Endothelial cell of umbilical vein (primary cell): ENCODE results near the gene DDX4. TPM values are rescaled to one million over a fixed set of nuclear protein-coding genes. Genes with fewer than 3 reads are reported as not detected.

Experiments used
- BruUV-seq: library from RNA; stranded (reverse); fragments of 400-500 nt; replicated peaks from 2 replicates; lab custom pipeline; 2021; lab: Mats Ljungman, UMichigan
- CTCF ChIA-PET: fragments of 300-600, 350-600 bp; sonication (Branson Sonifier 250); formaldehyde crosslinking; loops from one replicate; lab custom pipeline; 2021; ENCODE audit warnings: antibody characterized with exemption, inconsistent platforms; lab: Charles Lee
- POLR2A ChIA-PET: fragments of 300-600, 350-600 bp; sonication (Branson Sonifier 250); formaldehyde crosslinking; loops from one replicate; lab custom pipeline; 2021; ENCODE audit warnings: antibody characterized with exemption, inconsistent platforms; lab: Charles Lee
- DNase-seq: peaks from one replicate; pipeline ENCODE4 v3.0.0-alpha.2; 2011; ENCODE audit warnings: low read depth, low spot score
- FAIRE-seq: peaks from 2 replicates; lab custom pipeline; 2011; peaks lifted over from hg19 to GRCh38; lab: Jason Lieb, UNC
- H2AFZ ChIP-seq: 2 replicates; pipeline ENCODE4 v1.6.0; 2012; ENCODE audit warnings: low read depth, low read length, control low read depth, inconsistent platforms
- H3K27ac ChIP-seq: 2 replicates; pipeline ENCODE4 v1.5.1; 2011; ENCODE audit warnings: low read depth, mild to moderate bottlenecking, control low read depth, low read length, moderate library complexity; ENCODE audit not compliant: insufficient read depth
- H3K27me3 ChIP-seq, 2 experiments: 2 replicates each; pipeline versions ENCODE4 v1.6.0 to v1.6.1; 2011; ENCODE audit warnings: low read length in 2 of 2, mixed read lengths in 1 of 2; ENCODE audit not compliant: control insufficient read depth in 2 of 2, insufficient read depth in 2 of 2
- H3K36me3 ChIP-seq, 2 experiments: 2 replicates in 1 of 2; 3 replicates in 1 of 2; pipeline ENCODE4 v1.5.1; 2011; ENCODE audit warnings: low read length in 2 of 2, mild to moderate bottlenecking in 1 of 2, moderate library complexity in 1 of 2; ENCODE audit not compliant: control insufficient read depth in 2 of 2, insufficient read depth in 2 of 2; ENCODE audit errors: extremely low read depth in 1 of 2
- H3K4me1 ChIP-seq: 3 replicates; pipeline ENCODE4 v1.5.1; 2011; ENCODE audit warnings: mild to moderate bottlenecking, low read length; ENCODE audit not compliant: control insufficient read depth, insufficient read depth; ENCODE audit errors: extremely low read depth
- H3K4me2 ChIP-seq: 2 replicates; pipeline ENCODE4 v1.6.1; 2011; ENCODE audit warnings: low read length, control low read depth, mixed read lengths; ENCODE audit not compliant: insufficient read depth
- H3K4me3 ChIP-seq, 3 experiments: fragments of 200-600 bp in 1 of 3; sonication (generic), shearing (Covaris generic) in 1 of 3; replicated peaks in 1 of 3; 2 replicates each; pipeline ENCODE4 v1.5.1; 2011 to 2016; ENCODE audit warnings: control low read depth in 3 of 3, low read length in 3 of 3, mild to moderate bottlenecking in 2 of 3, inconsistent platforms in 1 of 3, low read depth in 1 of 3, moderate library complexity in 1 of 3; ENCODE audit not compliant: insufficient read depth in 1 of 3
- H3K79me2 ChIP-seq: 2 replicates; pipeline ENCODE4 v1.6.0; 2012; ENCODE audit warnings: low read length, inconsistent platforms; ENCODE audit not compliant: control insufficient read depth, insufficient read depth
- H3K9ac ChIP-seq: replicated peaks from 2 replicates; pipeline ENCODE3; 2011; ENCODE audit warnings: low read length, control low read depth; ENCODE audit not compliant: insufficient read depth; ENCODE audit errors: extremely low read depth
- H3K9me1 ChIP-seq: replicated peaks from 3 replicates; pipeline ENCODE4 v1.6.0; 2011; ENCODE audit warnings: mild to moderate bottlenecking, low read length; ENCODE audit not compliant: control insufficient read depth, insufficient read depth; ENCODE audit errors: extremely low read depth
- H3K9me3 ChIP-seq: replicated peaks from 2 replicates; pipeline ENCODE4 v1.5.1; 2012; ENCODE audit warnings: low read length, inconsistent platforms; ENCODE audit not compliant: control insufficient read depth, insufficient read depth
- H4K20me1 ChIP-seq: replicated peaks from 2 replicates; pipeline ENCODE3; 2011; ENCODE audit warnings: mild to moderate bottlenecking, low read length; ENCODE audit not compliant: control insufficient read depth, insufficient read depth; ENCODE audit errors: extremely low read depth
- EZH2 ChIP-seq: IDR thresholded peaks from 2 replicates; pipeline ENCODE4 v1.6.1; 2012; ENCODE audit warnings: borderline replicate concordance, low read depth, mild to moderate bottlenecking, moderate library complexity, low read length, inconsistent platforms; ENCODE audit not compliant: severe bottlenecking
- FOS ChIP-seq: IDR thresholded peaks from 2 replicates; pipeline ENCODE4 v1.6.1; 2011; ENCODE audit warnings: mild to moderate bottlenecking, low read length, moderate library complexity, borderline replicate concordance; ENCODE audit not compliant: insufficient read depth
- GATA2 ChIP-seq: IDR thresholded peaks from 2 replicates; pipeline ENCODE4 v1.7.0; 2011; ENCODE audit warnings: low read depth, mild to moderate bottlenecking, moderate library complexity, mixed read lengths, low read length; ENCODE audit not compliant: insufficient read length, insufficient read depth
- JUN ChIP-seq: IDR thresholded peaks from 2 replicates; pipeline ENCODE4 v1.6.1; 2011; ENCODE audit warnings: borderline replicate concordance, low read depth; ENCODE audit not compliant: insufficient read length, insufficient read depth
- MYC ChIP-seq: IDR thresholded peaks from one replicate; pipeline ENCODE4 v1.6.1; 2011; ENCODE audit warnings: mild to moderate bottlenecking, low read depth, low read length
- POLR2A ChIP-seq: IDR thresholded peaks from 2 replicates; pipeline ENCODE4 v1.6.1; 2012; ENCODE audit warnings: low read depth, mild to moderate bottlenecking, control low read depth, low read length
- POLR2AphosphoS5 ChIP-seq: IDR thresholded peaks from 2 replicates; pipeline ENCODE4 v1.6.1; 2012; ENCODE audit warnings: low read depth, mild to moderate bottlenecking, control low read depth, low read length, moderate library complexity; ENCODE audit not compliant: insufficient read depth
- dilution Hi-C: fragments of 300-500 bp; cut with MboI; formaldehyde crosslinking; loops from one replicate; pipeline ENCODE4 v1.15.0; 2019; ENCODE audit warnings: low sequenced_read_pairs; ENCODE audit not compliant: extremely low pct_ligation_motif_present
- intact Hi-C: fragments of 100-400 bp; cut with micrococcal nuclease; formaldehyde crosslinking; loops from one replicate; pipeline ENCODE4 v1.10.0; 2022
- polyA plus RNA-seq, 4 experiments: library from polyadenylated mRNA; depleted of rRNA in 3 of 4; stranded (reverse) in 3 of 4; unstranded in 1 of 4; fragments of >200 nt; gene quantifications; 2 replicates each; pipeline versions ENCODE4 v1.2.1 to v1.2.3, GENCODE V29; 2011 to 2012; ENCODE audit warnings: missing spikeins in 1 of 4
- total RNA-seq: library from RNA; stranded (reverse); gene quantifications from 2 replicates; pipeline ENCODE4 v1.2.3, GENCODE V29; 2021
- TF ChIP-seq, protein P1 (sequence below): IDR thresholded peaks from 2 replicates; pipeline ENCODE4 v1.6.1; 2011; ENCODE audit not compliant: insufficient read depth, insufficient read length
- TF ChIP-seq, protein P2 (sequence below), 2 donors: IDR thresholded peaks; 1 replicate in 1 of 2; 2 replicates in 1 of 2; pipeline ENCODE4 v1.5.1; 2011; ENCODE audit warnings: low read length in 2 of 2, mild to moderate bottlenecking in 2 of 2, moderate library complexity in 2 of 2, control low read depth in 1 of 2, inconsistent platforms in 1 of 2, low read depth in 1 of 2; ENCODE audit not compliant: insufficient read depth in 1 of 2; ENCODE audit errors: extremely low read depth in 1 of 2

The DDX4 gene
- total and polyA plus RNA-seq, 2 donors (not counting 3 experiments of a cell fraction or from before 2014, with no cell fraction given): not detected

DNA sequence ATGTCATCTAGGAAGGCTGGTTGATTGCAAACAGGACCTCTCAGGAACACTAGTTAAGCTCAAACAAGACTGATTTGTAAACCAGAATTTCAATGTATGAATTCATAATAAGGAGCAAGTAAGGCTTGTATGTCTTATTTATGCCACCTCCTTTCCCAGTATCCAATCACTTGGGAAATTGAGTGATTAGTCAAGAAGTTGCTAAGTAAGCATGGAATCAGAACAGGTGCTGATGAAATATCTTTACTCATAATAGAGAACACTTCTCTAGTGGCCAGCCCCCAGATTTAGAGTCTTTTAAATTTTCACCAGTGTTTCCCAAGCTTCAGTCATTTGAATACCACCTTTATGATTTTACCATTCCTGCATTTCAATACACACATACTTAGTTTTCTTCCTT lies 5.3 kb upstream of the DDX4 start:
- intact Hi-C loops: no loop called here
- dilution Hi-C loops: no loop called here
- BruUV-seq: no TSS peak

More for the DNA sequence above, 5.3 kb upstream of the DDX4 start:
- no peaks in the 10 kb centered on the region for H3K9me3 ChIP-seq
- DNase-seq (no peak), FAIRE-seq (no peak)
- H3K79me2 ChIP-seq: no peaks in the 10 kb centered on the region
- TF ChIP-seq FOS: no peak
- no peak for TF ChIP-seq JUN
- TF ChIP-seq POLR2A: no peak
- no peak for TF ChIP-seq MYC
- TF ChIP-seq, protein P1, sequence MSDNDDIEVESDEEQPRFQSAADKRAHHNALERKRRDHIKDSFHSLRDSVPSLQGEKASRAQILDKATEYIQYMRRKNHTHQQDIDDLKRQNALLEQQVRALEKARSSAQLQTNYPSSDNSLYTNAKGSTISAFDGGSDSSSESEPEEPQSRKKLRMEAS: no peak
- no peak for TF ChIP-seq GATA2
- TF ChIP-seq POLR2AphosphoS5: no peak
- TF ChIP-seq, protein P2, sequence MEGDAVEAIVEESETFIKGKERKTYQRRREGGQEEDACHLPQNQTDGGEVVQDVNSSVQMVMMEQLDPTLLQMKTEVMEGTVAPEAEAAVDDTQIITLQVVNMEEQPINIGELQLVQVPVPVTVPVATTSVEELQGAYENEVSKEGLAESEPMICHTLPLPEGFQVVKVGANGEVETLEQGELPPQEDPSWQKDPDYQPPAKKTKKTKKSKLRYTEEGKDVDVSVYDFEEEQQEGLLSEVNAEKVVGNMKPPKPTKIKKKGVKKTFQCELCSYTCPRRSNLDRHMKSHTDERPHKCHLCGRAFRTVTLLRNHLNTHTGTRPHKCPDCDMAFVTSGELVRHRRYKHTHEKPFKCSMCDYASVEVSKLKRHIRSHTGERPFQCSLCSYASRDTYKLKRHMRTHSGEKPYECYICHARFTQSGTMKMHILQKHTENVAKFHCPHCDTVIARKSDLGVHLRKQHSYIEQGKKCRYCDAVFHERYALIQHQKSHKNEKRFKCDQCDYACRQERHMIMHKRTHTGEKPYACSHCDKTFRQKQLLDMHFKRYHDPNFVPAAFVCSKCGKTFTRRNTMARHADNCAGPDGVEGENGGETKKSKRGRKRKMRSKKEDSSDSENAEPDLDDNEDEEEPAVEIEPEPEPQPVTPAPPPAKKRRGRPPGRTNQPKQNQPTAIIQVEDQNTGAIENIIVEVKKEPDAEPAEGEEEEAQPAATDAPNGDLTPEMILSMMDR (IDR thresholded peaks at IDR 0.05; ENCODE audit: extremely low read depth in 1 of 2, insufficient read depth in 1 of 2, low read depth in 1 of 2, low read length in 2 of 2): no peak
- TF ChIP-seq EZH2: no peak
- no peak overlapping the region for H3K4me2 ChIP-seq
- POLR2A ChIA-PET: no interaction called here
- H3K27ac ChIP-seq: no peak overlapping the region
- H3K9ac ChIP-seq: no peak overlapping the region
- H2AFZ ChIP-seq: no peak overlapping the region
- CTCF ChIA-PET: no interaction called here
- H3K4me3 ChIP-seq: no peak overlapping the region
- peaks cover 0 to 1% of the 10 kb centered on the region in 2 experiments for H3K27me3 ChIP-seq
- H4K20me1 ChIP-seq: no peaks in the 10 kb centered on the region
- no peaks in the 10 kb centered on the region for H3K36me3 ChIP-seq
- no peaks in the 10 kb centered on the region for H3K9me1 ChIP-seq
- H3K4me1 ChIP-seq: no peaks in the 10 kb centered on the region
